ENCODE measurements around the gene SLC35A2.
A peak's percentile ranks its signal among the peaks of the same experiment; 100 is the strongest.
"Not testable (repeated sequence)": the region's sequence is repeated elsewhere in the genome, so short reads cannot be mapped to it uniquely, and the experiment has no call there.

Gene SLC35A2

GRCh38 chrX:48892896-48893295 lies 18.6 kb downstream of the SLC35A2 start:
- TF ChIP-seq CTCF (IDR thresholded peaks at IDR 0.05), result no peak
- H3K4me3 ChIP-seq, result no peak overlapping the region
- DNase-seq, result no peak

GRCh38 chrX:48891402-48892288 lies 19.8 kb downstream of the SLC35A2 start:
- TF ChIP-seq CTCF (IDR thresholded peaks at IDR 0.05), result peak; percentile 27 to 32
- intact Hi-C loops (cut with DNase I; ENCODE audit: low total_unique reads), result no loop called here
- H3K27ac ChIP-seq, result peak overlapping the region; percentile 81 to 88

More at GRCh38 chrX:48892896-48893295, 18.6 kb downstream of the SLC35A2 start:
- H3K27ac ChIP-seq, result no peak overlapping the region
- no peaks in the 10 kb centered on the region for H3K27me3 ChIP-seq
- no peaks in the 10 kb centered on the region for H3K9me3 ChIP-seq
- peaks cover 0 to 17% (median 9%) of the 10 kb centered on the region in 4 donors for H3K4me1 ChIP-seq
- intact Hi-C loops (cut with DNase I; ENCODE audit: low total_unique reads), result no loop called here
- H3K36me3 ChIP-seq, result peaks cover 4 to 13% (median 6%) of the 10 kb centered on the region in 3 donors

GRCh38 chrX:48890934-48891401 lies 20.5 kb downstream of the SLC35A2 start:
- peaks cover 0 to 10% (median 3%) of the 10 kb centered on the region in 4 donors for H3K4me1 ChIP-seq
- H3K4me3 ChIP-seq, result peak overlapping the region; percentile 71 to 75
- no peak for DNase-seq
- TF ChIP-seq CTCF (IDR thresholded peaks at IDR 0.05), result no peak
- peaks cover 4 to 13% (median 6%) of the 10 kb centered on the region in 3 donors for H3K36me3 ChIP-seq
- H3K27ac ChIP-seq, result peak overlapping the region; percentile 81 to 88
- H3K9me3 ChIP-seq, result no peaks in the 10 kb centered on the region
- intact Hi-C loops (cut with DNase I; ENCODE audit: low total_unique reads), result no loop called here
- no peaks in the 10 kb centered on the region for H3K27me3 ChIP-seq

More at GRCh38 chrX:48891402-48892288, 19.8 kb downstream of the SLC35A2 start:
- Histone ChIP-seq H3K27me3 (no peaks in the 10 kb centered on the region), H3K4me3 (peak overlapping the region; percentile 71 to 75), H3K9me3 (no peaks in the 10 kb centered on the region), H3K4me1 (peaks cover 0 to 16% (median 8%) of the 10 kb centered on the region in 4 donors), H3K36me3 (peaks cover 4 to 13% (median 6%) of the 10 kb centered on the region in 3 donors)
- DNase-seq, result peak; percentile 87 to 95

DNA sequence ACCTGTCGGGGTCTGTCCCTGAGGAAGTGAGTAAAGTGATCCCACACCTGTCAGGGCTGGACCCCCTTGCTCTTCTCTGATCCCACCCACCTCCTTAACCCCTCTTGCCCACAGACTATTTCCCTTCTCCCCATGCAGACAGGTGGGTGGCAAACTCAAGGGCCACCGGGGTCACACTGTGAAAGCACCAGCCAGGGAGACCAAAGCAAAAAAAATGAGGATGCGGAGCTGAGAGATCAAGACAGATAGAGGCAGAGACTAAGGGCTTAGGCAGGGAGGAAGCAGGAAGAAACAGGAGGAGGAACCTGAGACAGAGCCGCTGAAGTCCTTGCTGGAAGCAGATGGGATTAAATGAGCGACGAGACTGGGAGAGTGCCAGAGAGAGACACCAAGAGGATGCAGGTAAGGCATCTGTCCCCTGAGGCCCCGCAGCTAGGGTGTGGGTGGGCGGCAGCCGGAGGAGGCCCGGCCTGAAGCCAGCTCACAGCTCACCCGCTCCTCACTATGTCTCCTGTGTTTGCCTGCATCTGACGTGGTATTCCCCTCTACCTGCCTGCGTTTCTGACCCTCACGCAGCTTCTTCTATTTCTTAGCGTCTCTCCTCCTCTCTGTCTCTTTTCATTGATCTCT lies 21.0 kb downstream of the SLC35A2 start:
- Histone ChIP-seq H3K27me3 (no peaks in the 10 kb centered on the region), H3K27ac (peak overlapping the region; percentile 81 to 88), H3K4me1 (peaks cover 0 to 10% (median 3%) of the 10 kb centered on the region in 4 donors), H3K36me3 (peaks cover 4 to 13% (median 6%) of the 10 kb centered on the region in 3 donors), H3K9me3 (no peaks in the 10 kb centered on the region), H3K4me3 (peak overlapping the region; percentile 71 to 75)
- no peak for DNase-seq
- TF ChIP-seq CTCF (IDR thresholded peaks at IDR 0.05), result no peak
- intact Hi-C loops (cut with DNase I; ENCODE audit: low total_unique reads), result no loop called here

GRCh38 chrX:48886586-48886985 lies 24.9 kb downstream of the SLC35A2 start:
- H3K27me3 ChIP-seq; H3K27ac ChIP-seq; H3K36me3 ChIP-seq; intact Hi-C loops (cut with DNase I; ENCODE audit: low total_unique reads); H3K4me3 ChIP-seq; H3K9me3 ChIP-seq; H3K4me1 ChIP-seq; DNase-seq: not testable (repeated sequence)

DNA sequence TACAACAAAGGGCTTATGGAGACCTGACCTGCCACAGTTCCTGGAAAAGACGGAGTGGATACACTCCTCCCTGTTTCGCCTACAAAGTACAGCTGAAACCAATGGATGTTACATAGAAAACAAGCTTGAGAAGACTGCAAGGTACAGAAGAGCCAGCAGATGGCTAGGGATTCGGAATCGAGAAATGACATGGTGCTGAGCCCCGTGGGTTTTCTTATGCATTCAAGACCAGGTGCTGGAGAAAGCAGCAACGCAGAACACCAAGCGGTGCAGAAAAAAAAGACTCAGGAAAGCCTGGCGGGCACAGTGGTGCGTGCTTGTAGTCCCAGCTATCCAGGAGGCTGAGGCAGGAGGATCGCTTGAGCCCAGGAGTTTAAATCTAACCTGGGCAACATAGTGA lies 27.7 kb downstream of the SLC35A2 start:
- Histone ChIP-seq H3K9me3 (no peaks in the 10 kb centered on the region), H3K4me3 (no peak overlapping the region), H3K27me3 (no peaks in the 10 kb centered on the region), H3K27ac (no peak overlapping the region), H3K36me3 (no peaks in the 10 kb centered on the region), H3K4me1 (no peaks in the 10 kb centered on the region)
- intact Hi-C loops (cut with DNase I; ENCODE audit: low total_unique reads), result no loop called here
- DNase-seq, result no peak
- no peak for TF ChIP-seq CTCF (IDR thresholded peaks at IDR 0.05)

DNA sequence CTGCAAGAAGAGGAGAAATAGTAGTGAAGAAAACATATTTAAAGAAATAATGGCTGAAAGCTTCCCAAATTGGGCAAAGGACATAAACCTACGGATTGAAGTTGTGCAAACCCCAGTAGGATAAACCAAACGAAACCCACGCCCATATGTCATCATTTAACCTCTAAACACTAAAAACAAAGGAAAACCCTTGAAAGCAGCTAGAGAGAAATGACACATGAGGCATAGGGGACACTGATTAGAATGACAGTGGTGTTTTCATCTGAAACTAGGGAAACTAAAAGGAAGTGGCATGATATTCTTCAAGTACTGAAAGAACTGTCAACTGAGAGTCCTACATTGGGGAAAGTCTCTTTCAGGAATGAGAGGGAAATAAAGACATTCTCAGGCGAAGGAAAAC lies 34.5 kb downstream of the SLC35A2 start:
- DNase-seq; H3K27ac ChIP-seq; H3K4me1 ChIP-seq; H3K4me3 ChIP-seq; H3K27me3 ChIP-seq; intact Hi-C loops (cut with DNase I; ENCODE audit: low total_unique reads); H3K9me3 ChIP-seq; H3K36me3 ChIP-seq: not testable (repeated sequence)

DNA sequence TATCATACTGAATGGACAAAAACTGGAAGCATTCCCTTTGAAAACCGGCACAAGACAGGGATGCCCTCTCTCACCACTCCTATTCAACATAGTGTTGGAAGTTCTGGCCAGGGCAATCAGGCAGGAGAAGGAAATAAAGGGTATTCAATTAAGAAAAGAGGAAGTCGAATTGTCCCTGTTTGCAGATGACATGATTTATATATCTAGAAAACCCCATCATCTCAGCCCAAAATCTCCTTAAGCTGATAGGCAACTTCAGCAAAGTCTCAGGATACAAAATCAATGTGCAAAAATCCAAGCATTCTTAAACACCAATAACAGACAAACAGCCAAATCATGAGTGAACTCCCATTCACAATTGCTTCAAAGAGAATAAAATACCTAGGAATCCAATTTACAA lies 39.4 kb downstream of the SLC35A2 start:
- H3K9me3 ChIP-seq; DNase-seq; H3K27me3 ChIP-seq; intact Hi-C loops (cut with DNase I; ENCODE audit: low total_unique reads); H3K4me1 ChIP-seq; H3K36me3 ChIP-seq; H3K4me3 ChIP-seq; H3K27ac ChIP-seq: not testable (repeated sequence)

Measured in tibial artery (tissue), 4 donors.